Activated B cell treated with CpG ODN at 0.5 μM for 24 hours (primary cell): ENCODE results near the gene HMGXB4. TPM values are rescaled to one million over a fixed set of nuclear protein-coding genes. Genes with fewer than 3 reads are reported as not detected.

Experiments used
- ATAC-seq: fragments of 200-7000 bp; cut with Tn5 transposase; one replicate; pipeline ENCODE4 v1.10.0; 2021; ENCODE audit warnings: low read depth, mild to moderate bottlenecking, moderate library complexity
- CTCF ChIA-PET: fragments of 350-600 bp; sonication (Branson Sonifier 250); formaldehyde crosslinking; loops from one replicate; lab custom pipeline; 2021; ENCODE audit warnings: antibody characterized with exemption; lab: Charles Lee
- POLR2A ChIA-PET: fragments of 350-600 bp; sonication (Branson Sonifier 250); formaldehyde crosslinking; loops from one replicate; lab custom pipeline; 2021; ENCODE audit warnings: antibody characterized with exemption; lab: Charles Lee
- DNase-seq: peaks from one replicate; pipeline ENCODE4 v3.0.0; 2022
- H3K27ac Mint-ChIP-seq: one replicate; pipeline ENCODE4 v1.8.0; 2020; ENCODE audit warnings: mixed read lengths
- H3K27me3 Mint-ChIP-seq: one replicate; pipeline ENCODE4 v1.8.0; 2021; ENCODE audit warnings: mixed read lengths
- H3K36me3 Mint-ChIP-seq: one replicate; pipeline ENCODE4 v1.8.0; 2021; ENCODE audit warnings: low read depth, mixed read lengths
- H3K4me1 Mint-ChIP-seq: one replicate; pipeline ENCODE4 v1.8.0; 2021; ENCODE audit warnings: mixed read lengths
- H3K4me3 Mint-ChIP-seq: one replicate; pipeline ENCODE4 v1.8.0; 2020; ENCODE audit warnings: mild to moderate bottlenecking, mixed read lengths
- H3K9me3 Mint-ChIP-seq: one replicate; pipeline ENCODE4 v1.8.0; 2020; ENCODE audit warnings: mixed read lengths
- CTCF ChIP-seq: fragments of 200-600 bp; IDR thresholded peaks from one replicate; pipeline ENCODE4 v1.8.0; 2022; ENCODE audit warnings: antibody characterized with exemption, mild to moderate bottlenecking
- intact Hi-C: fragments of 100-400 bp; cut with micrococcal nuclease; formaldehyde crosslinking; loops from one replicate; pipeline ENCODE4 v1.15.1; 2024
- total RNA-seq: library from RNA; stranded (reverse); gene quantifications from 2 replicates; pipeline ENCODE4 v1.2.3, GENCODE V29; 2022

The HMGXB4 gene
- total RNA-seq, 1 donor from 2014 or later: 24.8 TPM

- peaks cover 21% of the 10 kb centered on the region for H3K4me1 Mint-ChIP-seq
- intact Hi-C loops: no loop called here
- no peak overlapping the region for H3K4me3 Mint-ChIP-seq
- H3K9me3 Mint-ChIP-seq: no peaks in the 10 kb centered on the region
- ATAC-seq: no peak
- peaks cover 33% of the 10 kb centered on the region for H3K36me3 Mint-ChIP-seq
- H3K27ac Mint-ChIP-seq: no peak overlapping the region
- POLR2A ChIA-PET: interaction anchor here (1.1 kb wide), 1 partner anchor 58 kb away, joined by 3 read pairs; the partner anchor contains the start of gene HMGXB4
- CTCF ChIA-PET: no interaction called here
- no peaks in the 10 kb centered on the region for H3K27me3 Mint-ChIP-seq
- TF ChIP-seq CTCF: no peak
- peak; percentile 12 for DNase-seq
These were observed 58.0 kb downstream of the HMGXB4 start for GRCh38 chr22:35315141-35315854.

GRCh38 chr22:35315855-35316745 lies 58.8 kb downstream of the HMGXB4 start:
- no peak for TF ChIP-seq CTCF
- ChIA-PET CTCF (no interaction called here), POLR2A (no interaction called here)
- ATAC-seq (peak; percentile 47), DNase-seq (no peak)
- peaks cover 13% of the 10 kb centered on the region for H3K4me1 Mint-ChIP-seq
- intact Hi-C loops: no loop called here
- H3K36me3 Mint-ChIP-seq: peaks cover 38% of the 10 kb centered on the region
- no peak overlapping the region for H3K4me3 Mint-ChIP-seq
- no peak overlapping the region for H3K27ac Mint-ChIP-seq
- H3K27me3 Mint-ChIP-seq: no peaks in the 10 kb centered on the region
- H3K9me3 Mint-ChIP-seq: no peaks in the 10 kb centered on the region

- peaks cover 40% of the 10 kb centered on the region for H3K36me3 Mint-ChIP-seq
- DNase-seq (no peak), ATAC-seq (no peak)
- no peak overlapping the region for H3K4me3 Mint-ChIP-seq
- POLR2A ChIA-PET: no interaction called here
- no peaks in the 10 kb centered on the region for H3K27me3 Mint-ChIP-seq
- no peak for TF ChIP-seq CTCF
- no peaks in the 10 kb centered on the region for H3K9me3 Mint-ChIP-seq
- H3K4me1 Mint-ChIP-seq: peaks cover 9% of the 10 kb centered on the region
- H3K27ac Mint-ChIP-seq: no peak overlapping the region
- CTCF ChIA-PET: no interaction called here
- intact Hi-C loops: no loop called here
These were observed 59.5 kb downstream of the HMGXB4 start for GRCh38 chr22:35316751-35317150.

- ATAC-seq: no peak
- intact Hi-C loops: no loop called here
- no peak overlapping the region for H3K27ac Mint-ChIP-seq
- ChIA-PET POLR2A (no interaction called here), CTCF (no interaction called here)
- no peak overlapping the region for H3K4me3 Mint-ChIP-seq
- no peak for DNase-seq
- no peak for TF ChIP-seq CTCF
- no peaks in the 10 kb centered on the region for H3K9me3 Mint-ChIP-seq
- H3K27me3 Mint-ChIP-seq: no peaks in the 10 kb centered on the region
- peaks cover 4% of the 10 kb centered on the region for H3K4me1 Mint-ChIP-seq
- H3K36me3 Mint-ChIP-seq: peaks cover 47% of the 10 kb centered on the region
These were observed 60.5 kb downstream of the HMGXB4 start for GRCh38 chr22:35317680-35318290.
